Hematopoietic multipotent progenitor cell treated with erythropoietin and hydrocortisone succinate and interleukin-3 and kit ligand, for 6 days (in vitro differentiated cells): Measurements from ENCODE around the gene ZNF500.
"Not testable (repeated sequence)": the region's sequence is repeated elsewhere in the genome, so short reads cannot be mapped to it uniquely, and the experiment has no call there.

Experiments used
- DNase-seq: peaks from one replicate; pipeline ENCODE4 v3.0.0-alpha.2; 2015

Gene ZNF500

DNA sequence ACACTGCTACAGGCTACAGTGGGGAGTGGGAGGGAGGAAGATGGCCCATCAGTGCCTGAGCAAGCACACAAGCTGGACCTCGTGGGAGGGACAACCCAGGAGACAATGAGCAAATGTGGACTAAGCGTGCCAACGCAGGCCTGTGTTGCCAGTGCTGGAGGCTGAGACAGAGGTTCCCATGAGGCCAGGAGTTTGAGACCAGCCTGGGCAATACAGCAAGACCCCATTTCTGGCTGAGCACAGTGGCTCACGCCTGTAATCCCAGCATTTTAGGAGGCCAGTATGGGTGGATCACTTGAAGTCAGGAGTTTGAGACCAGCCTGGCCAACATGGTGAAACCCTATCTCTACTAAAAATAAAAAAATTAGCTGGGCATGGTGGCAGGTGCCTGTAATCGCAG lies 28.6 kb downstream of the ZNF500 start:
- DNase-seq, result not testable (repeated sequence)

- DNase-seq, result no peak
Measured at GRCh38 chr16:4737545-4737944, 29.4 kb downstream of the ZNF500 start.

GRCh38 chr16:4736546-4736945 lies 30.4 kb downstream of the ZNF500 start:
- no peak for DNase-seq

DNA sequence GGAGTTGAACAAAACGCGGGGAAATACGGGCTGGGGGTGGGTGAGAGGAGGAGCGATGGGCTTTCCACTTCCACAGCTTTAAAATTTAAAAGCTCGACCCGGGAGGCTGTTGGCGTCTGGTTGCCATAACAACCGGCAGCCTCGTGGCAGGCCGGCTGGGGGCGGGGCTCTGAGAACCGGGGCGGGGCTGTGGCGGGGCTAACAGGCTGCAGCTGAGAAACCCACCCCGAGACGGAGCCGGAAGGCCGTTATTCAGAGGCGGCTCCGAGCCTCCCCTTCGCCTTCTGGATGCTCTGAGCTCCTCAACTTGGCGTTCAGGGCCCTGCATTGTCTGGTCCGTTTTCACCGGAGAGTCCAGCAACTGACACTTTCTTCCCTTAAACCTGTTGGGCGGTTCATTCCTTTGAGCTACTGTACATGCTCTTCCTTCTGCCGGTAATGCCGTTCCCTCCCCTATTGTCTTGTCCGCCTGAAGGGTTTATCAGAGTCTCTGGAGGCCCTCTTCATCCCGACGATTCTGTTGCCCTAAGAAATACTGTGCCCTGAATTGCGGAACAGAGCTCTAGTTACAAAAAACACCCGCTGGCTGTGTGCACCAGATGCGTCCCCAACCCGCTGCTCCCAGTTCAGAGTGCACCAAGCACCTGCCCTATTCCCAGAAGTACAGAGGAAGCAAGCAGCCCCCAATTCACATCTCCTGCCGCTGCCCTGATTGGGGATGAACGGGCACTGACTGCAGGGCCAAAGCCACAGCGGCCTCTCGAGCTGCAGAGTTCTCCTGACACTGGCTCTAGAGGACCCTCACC lies 32.0 kb downstream of the ZNF500 start:
- DNase-seq, result peak; percentile 95

GRCh38 chr16:4734063-4734729 lies 32.8 kb downstream of the ZNF500 start, which contains the start of the genes ANKS3 and DNAAF8:
Gene ANKS3, minus strand, starts transcription at chr16:4734271. Its CDS starts 4,122 bp downstream, at chr16:4730149.
Gene DNAAF8, plus strand, starts transcription at chr16:4734537. Its CDS starts 1,978 bp downstream, at chr16:4736515.
- DNase-seq, result peak; percentile 98

DNA sequence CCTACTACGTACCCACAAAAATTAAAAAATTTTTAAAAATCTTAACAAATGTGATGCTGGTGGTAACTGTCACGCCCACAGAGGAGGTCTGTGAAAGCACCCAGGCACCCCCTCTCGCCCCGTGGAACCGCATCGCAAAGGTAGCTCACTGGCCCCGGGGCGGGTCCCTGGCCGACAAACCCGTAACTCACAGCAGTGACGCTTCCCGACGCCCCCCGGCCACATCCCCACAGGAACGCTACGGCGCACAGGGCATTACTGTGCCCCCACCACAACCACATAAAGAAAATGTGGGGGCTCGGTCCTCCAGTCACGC lies 33.3 kb downstream of the ZNF500 start:
- peak; percentile 26 for DNase-seq

GRCh38 chr16:4733211-4733742 lies 33.7 kb downstream of the ZNF500 start:
- no peak for DNase-seq

- DNase-seq, result no peak
Measured at GRCh38 chr16:4729876-4730275, 37.1 kb downstream of the ZNF500 start.

- no peak for DNase-seq
Measured at GRCh38 chr16:4728676-4729075, 38.3 kb downstream of the ZNF500 start.

GRCh38 chr16:4726616-4727015 lies 40.3 kb downstream of the ZNF500 start:
- no peak for DNase-seq

DNA sequence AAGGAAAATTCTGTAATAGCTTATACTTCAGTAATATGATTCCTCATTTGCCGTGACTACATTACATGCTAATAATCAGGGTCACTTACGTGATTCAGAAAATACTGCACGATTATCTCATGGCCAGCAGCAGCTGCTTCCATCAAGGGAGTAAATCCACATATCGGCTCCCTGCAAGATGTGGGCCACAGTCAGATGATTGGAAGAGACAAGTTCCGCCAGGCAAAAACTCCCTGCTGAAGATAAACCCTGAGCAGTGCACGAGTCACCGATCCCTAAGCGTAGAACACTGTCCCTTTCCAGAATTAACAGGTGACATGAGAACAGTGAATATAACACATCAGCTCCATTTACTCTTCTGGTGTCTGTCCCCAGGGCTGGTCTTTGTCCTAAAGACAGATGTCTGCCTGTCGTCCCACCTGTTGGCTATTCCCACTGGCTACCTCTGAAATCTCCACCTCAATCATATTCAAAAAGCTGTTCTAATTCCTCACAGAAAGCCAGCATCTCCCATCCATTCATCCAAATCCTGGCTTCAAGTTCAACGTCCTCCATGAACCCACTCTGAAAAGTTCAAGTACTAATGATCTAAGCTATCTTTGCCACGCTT lies 42.2 kb downstream of the ZNF500 start:
- DNase-seq, result no peak

- DNase-seq, result no peak
Measured at GRCh38 chr16:4723071-4723767, 43.7 kb downstream of the ZNF500 start.

- no peak for DNase-seq
Measured at GRCh38 chr16:4718466-4718865, 48.5 kb downstream of the ZNF500 start.

GRCh38 chr16:4714996-4715395 lies 52.0 kb downstream of the ZNF500 start:
- DNase-seq, result no peak

- no peak for DNase-seq
Measured at GRCh38 chr16:4713663-4714501, 53.1 kb downstream of the ZNF500 start.

GRCh38 chr16:4709481-4709880 lies 57.5 kb downstream of the ZNF500 start:
- no peak for DNase-seq

DNA sequence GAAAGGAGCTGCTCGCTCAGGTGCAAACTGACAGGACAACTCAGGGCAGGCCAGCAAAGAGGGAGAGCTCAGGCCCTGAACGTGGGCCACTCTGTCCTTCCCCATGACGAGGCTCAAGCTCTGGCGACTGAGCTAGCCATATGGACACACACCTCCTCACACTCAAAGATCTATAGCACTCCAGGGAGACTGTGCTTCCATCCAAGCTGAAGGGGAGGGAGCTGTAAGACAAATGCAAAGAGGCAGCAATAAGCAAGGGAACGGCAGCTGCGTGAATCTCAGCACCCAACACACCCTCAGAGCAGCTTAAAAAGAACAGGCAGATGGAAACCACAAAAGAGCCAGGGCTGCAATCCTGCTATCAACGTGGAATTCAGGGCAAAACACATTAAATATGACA lies 60.1 kb downstream of the ZNF500 start:
- DNase-seq, result no peak

GRCh38 chr16:4704913-4705312 lies 62.0 kb downstream of the ZNF500 start:
- no peak for DNase-seq

DNA sequence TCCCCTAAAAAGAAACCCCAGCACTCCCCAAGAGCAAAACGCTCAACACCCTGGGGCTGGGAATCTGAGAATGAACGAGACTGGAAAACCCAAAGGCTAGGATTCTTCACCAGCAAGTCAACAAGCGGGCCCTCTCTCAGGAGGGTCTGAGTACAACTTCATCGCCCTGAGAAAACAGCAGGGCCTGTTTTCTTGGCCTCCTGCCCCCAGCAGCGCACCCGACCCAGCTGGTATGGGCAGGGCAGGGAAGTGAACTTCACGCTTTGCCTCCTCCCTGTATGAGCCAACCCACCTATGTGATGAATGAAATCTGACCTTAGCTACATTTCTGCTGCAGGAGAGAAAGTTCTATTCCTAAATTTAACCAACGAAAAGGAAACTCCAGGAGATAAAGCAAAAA lies 62.5 kb downstream of the ZNF500 start:
- no peak for DNase-seq

GRCh38 chr16:4703906-4704305 lies 63.1 kb downstream of the ZNF500 start:
- DNase-seq, result no peak

GRCh38 chr16:4702466-4702808 lies 64.5 kb downstream of the ZNF500 start:
- no peak for DNase-seq

DNA sequence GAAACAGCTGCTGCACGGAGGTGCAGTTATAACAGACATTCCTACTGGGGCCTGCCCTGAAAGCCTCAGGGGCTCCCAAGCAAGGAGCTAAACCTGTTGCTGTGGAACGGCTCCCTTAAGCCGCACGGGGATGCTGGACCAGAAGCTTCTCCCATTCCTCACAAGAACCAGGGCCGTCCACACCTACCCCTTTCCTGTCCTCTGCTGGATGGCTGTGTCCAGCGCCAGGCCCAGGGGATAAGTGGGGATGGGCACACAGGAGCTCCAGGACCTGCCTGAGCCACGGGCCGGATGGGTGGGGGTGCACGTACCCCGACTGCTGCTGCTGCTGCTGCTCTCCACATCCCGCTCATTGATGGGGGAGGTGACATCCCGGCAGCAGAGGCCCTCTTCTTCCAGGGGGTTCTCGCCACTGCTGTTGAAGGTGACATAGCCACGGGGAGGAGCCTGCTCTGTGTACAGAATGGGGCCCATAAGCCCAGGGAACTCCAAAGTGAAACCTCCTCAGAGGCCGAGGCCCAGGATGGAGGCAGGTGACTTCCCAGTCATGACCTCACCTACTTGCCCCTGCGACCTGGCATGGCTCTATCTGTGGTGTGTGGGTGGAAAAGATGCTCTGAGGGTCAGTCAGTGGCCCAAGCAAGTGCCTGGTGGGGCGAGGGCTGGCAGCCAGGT lies 65.0 kb downstream of the ZNF500 start:
- DNase-seq, result no peak
